ENCODE measurements around the gene TPTE.

DNA sequence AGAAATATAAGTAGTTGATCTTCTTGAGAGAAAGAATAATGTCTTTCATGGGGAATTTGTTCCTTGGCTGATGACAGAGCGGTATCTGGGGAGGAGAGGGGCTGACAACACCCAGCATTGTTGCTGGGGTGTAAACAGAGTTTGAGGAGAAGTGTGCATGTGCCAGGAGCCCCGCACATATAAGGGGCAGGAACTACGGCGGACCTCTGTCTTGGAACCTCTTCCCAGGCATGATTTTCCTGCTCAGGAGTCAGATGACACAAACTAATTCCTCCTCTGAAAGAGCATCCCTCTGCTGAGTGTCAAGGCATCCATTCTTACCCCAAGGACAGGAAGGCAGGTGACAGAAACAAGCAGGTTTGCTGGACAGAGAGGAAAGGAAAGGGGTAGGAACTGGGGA lies 119.1 kb downstream of the TPTE start:
- TF ChIP-seq, protein P1, sequence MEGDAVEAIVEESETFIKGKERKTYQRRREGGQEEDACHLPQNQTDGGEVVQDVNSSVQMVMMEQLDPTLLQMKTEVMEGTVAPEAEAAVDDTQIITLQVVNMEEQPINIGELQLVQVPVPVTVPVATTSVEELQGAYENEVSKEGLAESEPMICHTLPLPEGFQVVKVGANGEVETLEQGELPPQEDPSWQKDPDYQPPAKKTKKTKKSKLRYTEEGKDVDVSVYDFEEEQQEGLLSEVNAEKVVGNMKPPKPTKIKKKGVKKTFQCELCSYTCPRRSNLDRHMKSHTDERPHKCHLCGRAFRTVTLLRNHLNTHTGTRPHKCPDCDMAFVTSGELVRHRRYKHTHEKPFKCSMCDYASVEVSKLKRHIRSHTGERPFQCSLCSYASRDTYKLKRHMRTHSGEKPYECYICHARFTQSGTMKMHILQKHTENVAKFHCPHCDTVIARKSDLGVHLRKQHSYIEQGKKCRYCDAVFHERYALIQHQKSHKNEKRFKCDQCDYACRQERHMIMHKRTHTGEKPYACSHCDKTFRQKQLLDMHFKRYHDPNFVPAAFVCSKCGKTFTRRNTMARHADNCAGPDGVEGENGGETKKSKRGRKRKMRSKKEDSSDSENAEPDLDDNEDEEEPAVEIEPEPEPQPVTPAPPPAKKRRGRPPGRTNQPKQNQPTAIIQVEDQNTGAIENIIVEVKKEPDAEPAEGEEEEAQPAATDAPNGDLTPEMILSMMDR (IDR thresholded peaks at IDR 0.05), result no peak
- no peak for TF ChIP-seq EP300 (IDR thresholded peaks at IDR 0.05)
- no peak for TF ChIP-seq POLR2A (IDR thresholded peaks at IDR 0.05)
